ENCODE data around the gene LCTL. TPM values are rescaled to one million over a fixed set of nuclear protein-coding genes. Genes with fewer than 3 reads are reported as not detected.

The LCTL gene
- total RNA-seq, 4 donors from 2014 or later = not detected

GRCh38 chr15:66594344-66594743 lies 28.5 kb upstream of the LCTL start:
- H3K4me1 ChIP-seq = no peaks in the 10 kb centered on the region
- no peak for TF ChIP-seq POLR2A (IDR thresholded peaks at IDR 0.05)
- TF ChIP-seq CTCF (IDR thresholded peaks at IDR 0.05 in 4 of 5, conservative IDR thresholded peaks at IDR 0.05 in 1 of 5) = no peak
- H3K9me3 ChIP-seq = no peaks in the 10 kb centered on the region
- H3K27me3 ChIP-seq = no peaks in the 10 kb centered on the region
- in situ Hi-C loops (cut with MboI; ENCODE audit: low sequenced_read_pairs in 4 of 4) (no loop called here), intact Hi-C loops (cut with DNase I; ENCODE audit: low total_unique reads) (no loop called here)
- no peaks in the 10 kb centered on the region for H3K36me3 ChIP-seq
- H3K4me3 ChIP-seq = no peak overlapping the region
- no peak overlapping the region for H3K27ac ChIP-seq
- DNase-seq (no peak), ATAC-seq (no peak)

- Histone ChIP-seq H3K9me3 (no peaks in the 10 kb centered on the region), H3K27me3 (no peaks in the 10 kb centered on the region), H3K36me3 (no peaks in the 10 kb centered on the region), H3K4me1 (no peaks in the 10 kb centered on the region), H3K27ac (no peak overlapping the region), H3K4me3 (no peak overlapping the region)
- intact Hi-C loops (cut with DNase I; ENCODE audit: low total_unique reads) = no loop called here
- no peak for TF ChIP-seq CTCF (IDR thresholded peaks at IDR 0.05 in 4 of 5, conservative IDR thresholded peaks at IDR 0.05 in 1 of 5)
- no peak for TF ChIP-seq POLR2A (IDR thresholded peaks at IDR 0.05)
- in situ Hi-C loops (cut with MboI; ENCODE audit: low sequenced_read_pairs in 4 of 4) = no loop called here
- no peak for DNase-seq
- ATAC-seq = no peak
These were observed 27.5 kb upstream of the LCTL start for GRCh38 chr15:66593219-66593780.

GRCh38 chr15:66592505-66593218 lies 26.9 kb upstream of the LCTL start:
- in situ Hi-C loops (cut with MboI; ENCODE audit: low sequenced_read_pairs in 4 of 4) (no loop called here), intact Hi-C loops (cut with DNase I; ENCODE audit: low total_unique reads) (no loop called here)
- TF ChIP-seq CTCF (IDR thresholded peaks at IDR 0.05 in 4 of 5, conservative IDR thresholded peaks at IDR 0.05 in 1 of 5) (no peak), POLR2A (IDR thresholded peaks at IDR 0.05) (no peak)
- peaks cover 0 to 6% (median 0%) of the 10 kb centered on the region in 3 donors for H3K27me3 ChIP-seq
- no peak overlapping the region for H3K27ac ChIP-seq
- no peaks in the 10 kb centered on the region for H3K36me3 ChIP-seq
- no peaks in the 10 kb centered on the region for H3K9me3 ChIP-seq
- no peaks in the 10 kb centered on the region for H3K4me1 ChIP-seq
- ATAC-seq (no peak), DNase-seq (no peak)
- H3K4me3 ChIP-seq = no peak overlapping the region

GRCh38 chr15:66591322-66591862 lies 25.6 kb upstream of the LCTL start:
- Histone ChIP-seq H3K27ac (no peak overlapping the region), H3K4me3 (no peak overlapping the region), H3K4me1 (no peaks in the 10 kb centered on the region), H3K9me3 (no peaks in the 10 kb centered on the region), H3K36me3 (no peaks in the 10 kb centered on the region), H3K27me3 (peaks cover 0 to 10% (median 0%) of the 10 kb centered on the region in 3 donors)
- intact Hi-C loops (cut with DNase I; ENCODE audit: low total_unique reads) = no loop called here
- TF ChIP-seq CTCF (IDR thresholded peaks at IDR 0.05 in 4 of 5, conservative IDR thresholded peaks at IDR 0.05 in 1 of 5) (no peak), POLR2A (IDR thresholded peaks at IDR 0.05) (no peak)
- DNase-seq (no peak), ATAC-seq (no peak)
- in situ Hi-C loops (cut with MboI; ENCODE audit: low sequenced_read_pairs in 4 of 4) = no loop called here

Data from gastrocnemius medialis (tissue), 4 donors.